Measurements from ENCODE around the gene PLGRKT.

- TF ChIP-seq CTCF (IDR thresholded peaks at IDR 0.05 in 8 of 11, conservative IDR thresholded peaks at IDR 0.05 in 3 of 11) (no peak), POLR2A (IDR thresholded peaks at IDR 0.05) (no peak)
Observed at GRCh38 chr9:5427005-5427404, 10.7 kb downstream of the PLGRKT start.
